Pons (tissue), 1 donor: Measurements from ENCODE around the gene TIGD3.
A peak's percentile ranks its signal among the peaks of the same experiment; 100 is the strongest.

Source experiments
- DNase-seq: peaks from one replicate; pipeline ENCODE4 v3.0.0-alpha.2; 2016; ENCODE audit warnings: low spot score

TIGD3 gene

DNA sequence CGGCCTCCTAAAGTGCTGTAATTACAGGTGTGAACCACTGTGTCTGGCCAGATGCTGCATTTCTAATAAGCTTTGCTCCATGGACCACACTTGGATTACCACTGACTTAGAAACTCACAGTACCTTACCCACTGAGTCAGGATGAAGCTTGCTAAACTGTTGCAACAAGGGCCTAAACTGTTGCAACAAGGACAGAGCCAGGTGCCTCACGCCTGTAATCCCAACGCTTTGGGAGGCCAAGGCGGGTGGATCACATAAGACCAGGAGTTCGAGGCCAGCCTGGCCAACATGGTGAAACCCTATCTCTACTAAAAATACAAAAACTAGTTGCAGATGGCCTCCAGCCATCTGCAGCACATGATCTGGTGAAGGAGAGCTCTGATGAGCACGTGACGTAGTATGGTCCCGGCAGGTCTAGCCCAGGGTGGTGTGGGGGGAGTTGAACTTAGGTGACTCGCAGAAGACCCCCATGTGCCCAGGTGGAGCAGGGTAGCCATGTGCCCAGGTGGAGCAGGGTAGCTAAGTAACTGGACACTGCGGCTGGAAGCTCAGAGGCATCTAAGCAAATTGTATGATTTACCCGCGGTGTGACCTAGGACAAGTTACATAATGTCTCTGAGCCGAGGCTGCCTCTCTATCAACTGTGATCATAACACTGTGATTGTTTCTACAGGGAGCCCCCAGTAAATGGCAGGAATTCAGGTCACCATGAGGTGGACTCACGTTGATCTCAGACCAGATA, 19.5 kb downstream of the TIGD3 start:
- DNase-seq: no peak

DNA sequence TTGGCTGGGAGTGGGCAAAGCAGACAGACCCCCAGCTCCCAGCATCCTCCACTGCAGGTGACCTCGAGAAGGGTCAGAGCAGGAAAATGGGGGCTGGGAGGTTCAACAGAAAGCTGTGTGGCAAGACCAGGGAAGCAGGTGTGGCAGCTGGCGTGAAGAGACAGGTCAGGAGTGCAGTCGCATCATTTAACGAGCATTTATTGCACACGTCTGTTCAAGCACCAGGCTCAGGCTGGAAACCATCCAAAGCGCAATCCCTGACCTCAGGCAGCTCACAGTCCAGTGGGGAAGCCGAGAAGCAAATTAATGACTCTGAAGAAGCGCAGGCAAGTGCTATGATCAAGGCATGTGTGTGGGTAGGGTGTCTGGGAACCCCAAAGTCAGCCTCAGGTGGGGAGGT, 20.5 kb downstream of the TIGD3 start:
- DNase-seq: no peak

DNA sequence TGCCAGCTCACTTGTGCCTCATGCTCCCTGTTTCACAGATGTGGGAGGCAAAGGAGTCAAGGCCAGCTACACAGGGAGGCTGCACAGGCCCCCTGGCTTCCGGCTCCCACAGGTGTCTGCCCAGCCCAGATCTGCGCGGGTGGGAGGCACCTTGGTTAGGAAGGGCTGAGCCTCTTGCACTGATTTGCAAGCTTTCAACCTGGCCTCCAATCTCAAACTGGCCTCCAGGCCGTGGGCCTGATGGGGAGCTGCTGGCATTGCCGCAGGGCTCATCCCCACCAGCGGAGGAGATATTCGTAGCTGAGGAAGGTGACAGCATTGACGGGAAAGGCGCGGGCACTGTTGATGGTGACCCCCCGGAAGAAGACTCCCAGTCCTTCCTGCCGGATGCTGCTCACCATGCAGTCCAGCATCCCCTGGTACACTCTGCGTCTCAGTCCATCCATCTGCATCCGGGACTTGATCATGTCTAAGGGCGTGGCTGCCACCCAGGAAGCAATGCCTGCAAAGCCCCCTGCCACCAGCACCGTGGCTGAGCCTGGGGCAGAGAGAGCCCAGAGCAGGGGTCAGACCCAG, 21.7 kb downstream of the TIGD3 start:
- no peak for DNase-seq

DNA sequence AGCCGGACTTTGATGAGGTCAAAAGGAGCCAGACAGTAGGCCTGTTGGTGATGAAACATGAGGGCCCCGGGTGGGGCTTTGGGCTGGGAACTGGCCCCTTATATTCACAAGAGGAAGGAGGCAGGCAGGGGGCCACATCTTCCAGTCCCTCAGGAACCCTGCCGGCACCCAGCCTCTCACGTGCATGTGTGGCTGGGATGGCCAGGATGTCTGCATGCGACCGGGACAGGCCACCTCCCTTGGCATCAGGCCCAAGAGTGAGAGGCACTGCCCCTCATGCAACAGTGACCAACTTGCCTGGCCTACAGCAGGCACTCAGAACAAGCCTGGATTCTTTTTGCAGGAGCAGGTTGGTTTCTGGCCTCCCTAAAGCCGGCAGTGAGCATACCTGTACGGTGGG, 22.5 kb downstream of the TIGD3 start:
- DNase-seq: no peak

DNA sequence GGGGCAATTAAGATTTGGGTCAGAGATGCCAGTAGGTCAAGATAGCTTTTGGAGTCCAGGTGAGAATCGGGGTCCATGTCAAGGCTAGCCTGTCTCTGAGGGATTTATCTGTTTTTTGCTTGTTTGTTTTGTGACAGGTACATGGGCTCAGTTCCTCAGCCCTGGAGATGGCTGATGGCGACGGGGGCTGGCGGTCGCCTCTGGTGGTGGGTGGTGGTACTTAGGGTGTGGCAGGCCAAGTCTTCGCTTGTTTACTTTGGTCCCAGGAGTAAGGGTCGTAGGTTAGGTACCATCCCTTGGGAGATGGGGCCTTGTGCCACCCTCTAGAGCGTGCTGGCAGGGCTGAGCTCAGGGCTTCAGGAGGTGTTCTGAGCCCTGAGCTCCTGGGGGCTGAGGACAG, 23.2 kb downstream of the TIGD3 start:
- DNase-seq: no peak

DNA sequence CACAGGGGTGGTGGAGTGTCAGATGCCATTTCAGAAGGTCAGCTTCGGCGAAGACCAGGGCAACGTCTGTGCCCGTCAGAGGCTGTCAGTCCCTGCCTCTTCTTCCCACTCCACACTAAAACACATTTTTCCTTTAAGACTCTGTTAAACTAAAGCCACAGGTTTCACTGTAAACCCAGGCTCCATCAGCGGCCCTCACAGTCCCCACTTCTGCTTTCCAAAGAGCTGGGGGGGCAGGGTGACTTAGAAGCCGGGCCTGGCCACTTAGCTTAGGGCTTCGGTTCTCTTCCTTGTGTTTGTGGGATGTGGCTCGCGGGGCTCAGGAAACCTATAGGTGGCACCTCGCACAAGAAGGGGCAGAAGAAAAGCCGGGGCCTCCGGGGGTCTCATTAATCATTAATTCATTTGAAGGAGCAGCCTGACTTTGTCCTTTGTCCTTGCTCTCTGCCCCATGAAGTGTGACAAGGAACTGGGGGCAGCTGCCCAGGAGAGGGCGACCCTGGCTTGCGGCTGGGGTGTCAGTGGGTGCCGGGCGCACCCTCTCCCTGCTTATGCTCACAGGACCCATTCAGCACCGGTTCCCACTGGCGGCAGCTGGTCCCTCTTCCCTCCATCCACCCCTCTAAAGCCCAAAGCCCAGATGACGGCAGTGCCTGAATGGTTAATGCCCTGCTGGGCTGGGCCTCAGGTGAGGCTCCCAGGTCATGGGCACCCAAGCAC, 23.8 kb downstream of the TIGD3 start:
- DNase-seq: peak; percentile 33

DNA sequence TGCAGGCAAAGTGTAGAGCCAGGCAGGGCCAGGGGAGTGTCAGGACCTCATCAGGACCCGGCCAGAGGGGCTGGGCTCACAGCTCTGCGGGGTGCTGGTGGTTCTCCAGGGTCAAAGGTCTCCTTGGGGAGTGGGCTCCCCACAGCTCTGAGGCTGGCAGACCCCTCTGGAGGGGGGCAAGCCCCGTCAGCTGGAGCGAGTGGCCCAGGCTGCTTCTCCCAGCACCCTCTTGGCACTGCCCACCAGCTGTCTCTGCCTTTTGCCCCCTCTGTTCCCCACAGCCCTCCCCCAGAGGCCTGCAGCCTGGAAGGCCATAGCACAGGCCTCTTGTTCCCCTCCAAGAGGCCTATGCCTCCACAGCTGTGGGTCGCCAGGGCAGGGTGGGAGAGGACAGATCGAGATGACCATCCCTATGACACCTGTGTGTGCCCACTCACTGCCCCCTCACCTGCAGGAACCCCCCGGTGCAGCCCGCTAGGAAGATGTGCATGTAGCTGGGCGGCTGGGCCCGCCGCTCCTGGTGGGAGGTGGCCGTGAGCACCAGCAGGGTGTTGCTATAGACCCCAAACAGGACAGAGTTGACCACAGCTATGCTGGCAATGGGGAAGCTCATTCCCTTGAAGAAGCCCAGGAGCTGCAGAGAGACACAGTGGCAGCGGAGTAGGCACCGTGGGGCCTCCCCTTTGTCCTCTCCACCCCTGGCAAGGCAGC, 24.5 kb downstream of the TIGD3 start:
- DNase-seq: no peak

DNA sequence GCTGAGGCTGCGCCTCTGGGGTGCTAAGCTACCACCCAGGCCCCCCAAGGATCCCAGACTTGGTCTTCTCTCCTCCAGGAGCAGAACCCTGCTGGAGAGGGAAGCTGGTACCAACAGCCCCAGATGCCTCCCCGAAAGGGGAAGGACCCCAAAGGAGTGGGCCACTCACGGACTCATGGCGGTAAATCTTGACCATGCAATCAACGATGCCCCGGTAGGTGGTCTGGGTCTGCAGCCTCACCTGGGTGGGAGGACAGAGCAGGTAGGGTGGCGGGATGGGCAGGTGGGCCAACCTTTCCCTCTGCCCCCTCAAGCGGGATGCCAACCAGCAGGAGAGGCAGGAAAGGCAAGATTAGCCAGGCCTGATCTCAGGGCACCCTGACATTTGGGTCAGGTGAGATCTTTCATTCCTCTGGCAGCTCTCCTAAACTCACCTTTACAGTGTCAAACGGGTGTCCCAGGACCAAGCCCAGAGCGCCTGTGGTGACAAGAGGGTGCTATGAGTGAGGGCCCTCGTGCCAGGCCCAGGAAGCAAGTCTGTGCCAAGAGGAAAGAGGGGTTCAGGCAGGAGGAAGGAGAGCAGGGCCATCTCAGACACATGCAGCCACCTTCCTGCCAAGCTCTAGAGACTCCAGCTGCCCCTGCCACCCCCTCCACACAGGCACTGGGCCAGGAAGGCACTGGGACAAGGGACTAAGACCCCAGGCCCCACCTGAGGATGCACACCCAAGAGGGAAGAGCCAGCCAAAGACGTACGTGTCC, 25.3 kb downstream of the TIGD3 start:
- DNase-seq: no peak

DNA sequence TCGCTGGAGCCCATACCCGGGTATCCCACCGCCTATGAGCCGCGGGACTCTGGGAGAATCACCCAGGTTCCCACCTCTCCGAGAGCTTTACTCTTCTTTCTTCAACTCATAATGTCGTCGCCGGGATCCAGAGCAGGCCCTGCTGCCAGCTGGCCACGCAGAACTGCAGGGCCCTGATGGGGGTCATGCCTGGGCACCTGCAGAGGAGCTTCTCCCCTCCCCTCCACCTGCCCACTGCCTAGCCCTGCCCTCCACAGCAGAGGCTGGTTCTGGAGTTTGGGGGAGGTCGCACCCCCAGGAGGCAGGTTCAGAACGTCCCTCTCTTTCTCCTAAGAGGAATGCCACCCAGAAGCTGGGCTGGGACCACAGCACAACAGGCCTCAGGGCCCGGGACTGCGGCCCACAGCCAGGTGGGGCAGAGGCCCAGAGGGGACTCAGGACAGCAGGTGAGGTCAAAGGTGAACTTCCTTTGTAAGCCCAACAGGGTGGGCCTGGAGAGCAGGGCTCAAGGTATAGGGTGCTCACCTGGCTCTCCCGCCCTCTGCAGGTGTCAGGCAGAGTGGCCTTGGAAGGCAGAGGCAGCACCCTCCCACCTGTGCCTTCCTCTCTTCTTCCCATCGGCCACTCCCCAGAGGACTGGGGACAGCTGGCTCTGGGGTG, 26.0 kb downstream of the TIGD3 start:
- DNase-seq: no peak

DNA sequence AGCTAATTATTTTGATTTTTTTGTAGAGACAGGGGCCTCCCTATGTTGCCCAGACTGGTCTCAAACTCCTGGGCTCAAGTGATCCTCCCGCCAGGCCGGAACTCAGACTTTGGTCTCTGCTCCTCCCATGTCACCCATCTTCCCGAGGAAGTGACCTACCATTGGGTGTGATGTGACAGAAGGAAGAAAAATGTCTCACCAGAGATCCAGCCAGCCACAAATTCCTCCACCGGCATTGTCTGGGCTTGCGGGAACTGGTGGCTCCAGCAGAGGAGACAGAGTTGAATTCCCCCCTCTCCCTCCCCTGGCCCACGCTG, 27.1 kb downstream of the TIGD3 start:
- DNase-seq: no peak

DNA sequence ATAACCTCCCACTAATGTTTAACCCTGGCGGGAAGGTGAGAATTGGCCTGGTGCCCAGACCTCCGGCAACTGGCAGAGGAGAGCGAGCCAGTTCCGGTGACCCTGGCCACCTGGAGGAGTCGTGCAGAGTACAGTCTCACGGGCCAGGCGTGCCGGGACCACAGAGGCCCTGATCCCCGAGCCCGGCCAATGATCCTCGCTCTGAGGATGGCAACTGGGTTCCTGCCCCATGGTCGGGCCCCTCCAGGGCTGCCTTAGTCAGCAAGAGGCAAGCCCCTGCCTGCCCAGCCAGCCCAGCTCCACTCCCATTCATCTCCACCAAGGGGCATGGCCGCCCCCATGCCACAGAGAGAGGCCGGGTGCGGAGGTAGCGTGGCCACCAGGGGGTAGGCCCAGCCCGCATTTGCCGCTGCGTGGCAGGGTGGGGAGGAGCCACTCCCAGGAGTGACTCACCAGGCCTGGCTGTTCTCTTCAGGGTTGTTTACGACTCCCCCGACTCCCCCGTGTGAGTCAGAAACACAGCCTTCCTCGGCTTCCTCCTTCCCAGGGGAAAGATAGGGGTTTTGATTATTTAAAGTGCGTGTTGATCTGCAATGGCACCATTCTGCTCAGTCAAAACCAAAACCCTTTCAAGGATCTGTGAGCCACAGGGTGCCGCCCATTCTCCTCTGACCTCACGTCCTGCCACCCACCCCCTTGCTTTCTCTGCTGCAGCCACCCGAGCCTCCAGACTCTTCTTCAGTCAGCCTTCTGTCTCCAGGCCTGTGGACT, 27.7 kb downstream of the TIGD3 start, which contains the start of gene SLC25A45:
Gene SLC25A45 (minus strand): TSS at position 614 of the 771 bp plus-strand sequence. CDS start 695 bp downstream, outside the sequence.
- DNase-seq: peak; percentile 92

DNA sequence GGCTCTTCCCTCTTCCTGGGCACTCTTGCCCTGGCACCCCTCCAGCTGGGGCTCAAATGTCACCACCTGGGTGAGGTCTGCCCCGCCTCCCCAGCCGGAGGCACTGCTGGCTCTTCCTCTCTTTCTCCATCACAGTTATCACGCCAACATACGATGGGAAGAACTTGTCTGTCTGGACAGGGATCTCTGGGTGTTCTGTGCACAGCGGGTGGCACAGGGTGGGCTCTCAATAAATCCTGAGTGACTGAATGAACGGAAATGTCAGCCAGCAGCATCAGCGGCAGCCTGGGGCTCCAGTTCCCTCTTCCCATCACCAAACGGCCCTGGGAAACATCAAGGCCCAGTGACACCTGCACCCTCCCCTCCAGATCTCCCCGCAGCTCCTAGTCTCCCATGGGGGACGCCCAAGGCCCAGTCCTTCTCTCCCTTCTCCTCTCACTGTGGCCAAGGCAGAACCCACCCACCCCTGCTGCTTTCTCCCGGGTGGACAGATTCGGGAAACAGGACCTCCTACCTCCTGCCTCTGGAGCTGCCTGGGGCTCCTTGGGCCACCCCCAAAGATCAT, 28.3 kb downstream of the TIGD3 start:
- DNase-seq: no peak

DNA sequence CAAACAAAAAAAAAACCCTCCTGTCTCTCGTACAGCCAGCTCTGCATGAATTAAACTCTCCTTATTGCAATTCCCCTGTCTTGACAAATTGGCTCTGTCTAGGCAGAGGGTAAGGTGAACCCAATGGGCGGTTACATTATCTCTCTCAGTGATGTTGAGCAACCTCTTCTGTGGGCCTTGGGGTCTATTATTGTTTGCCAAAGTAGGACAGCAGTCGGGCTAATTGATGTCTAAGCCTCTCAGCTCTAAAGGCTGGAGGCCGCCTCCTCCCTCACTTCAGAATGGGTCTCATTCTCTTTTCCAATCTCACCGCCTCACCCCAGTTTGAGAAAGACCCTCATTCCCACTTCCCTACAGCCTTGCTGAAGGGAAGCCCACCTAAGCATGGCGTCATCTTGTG, 29.2 kb downstream of the TIGD3 start:
- no peak for DNase-seq

DNA sequence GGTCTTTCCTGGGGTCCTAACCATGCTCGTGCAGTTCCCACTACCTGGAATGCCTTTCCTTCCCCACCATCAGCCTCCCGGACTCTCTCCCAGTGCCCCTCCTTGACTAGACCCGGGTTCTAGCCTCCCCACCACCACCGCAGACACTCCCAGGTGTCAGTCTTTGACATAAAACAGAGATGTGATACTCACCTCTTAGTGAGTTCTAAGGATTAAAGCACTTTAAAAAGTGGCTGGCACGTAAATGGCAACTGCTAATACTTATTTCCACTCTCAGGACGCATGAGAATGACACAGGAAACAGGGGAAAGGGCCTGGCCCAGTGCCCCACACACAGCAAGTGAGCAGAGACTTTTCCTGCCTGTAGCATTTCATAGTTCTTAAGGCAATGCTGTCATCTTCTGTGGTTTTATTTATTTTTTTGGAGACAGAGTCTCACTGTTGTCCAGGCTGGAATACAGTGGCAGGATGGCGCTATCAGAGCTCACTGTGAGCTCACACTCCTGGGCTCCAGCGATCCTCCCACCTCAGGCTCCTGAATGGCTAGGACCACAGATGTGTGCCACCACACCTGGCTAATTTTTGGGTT, 29.8 kb downstream of the TIGD3 start:
- no peak for DNase-seq

DNA sequence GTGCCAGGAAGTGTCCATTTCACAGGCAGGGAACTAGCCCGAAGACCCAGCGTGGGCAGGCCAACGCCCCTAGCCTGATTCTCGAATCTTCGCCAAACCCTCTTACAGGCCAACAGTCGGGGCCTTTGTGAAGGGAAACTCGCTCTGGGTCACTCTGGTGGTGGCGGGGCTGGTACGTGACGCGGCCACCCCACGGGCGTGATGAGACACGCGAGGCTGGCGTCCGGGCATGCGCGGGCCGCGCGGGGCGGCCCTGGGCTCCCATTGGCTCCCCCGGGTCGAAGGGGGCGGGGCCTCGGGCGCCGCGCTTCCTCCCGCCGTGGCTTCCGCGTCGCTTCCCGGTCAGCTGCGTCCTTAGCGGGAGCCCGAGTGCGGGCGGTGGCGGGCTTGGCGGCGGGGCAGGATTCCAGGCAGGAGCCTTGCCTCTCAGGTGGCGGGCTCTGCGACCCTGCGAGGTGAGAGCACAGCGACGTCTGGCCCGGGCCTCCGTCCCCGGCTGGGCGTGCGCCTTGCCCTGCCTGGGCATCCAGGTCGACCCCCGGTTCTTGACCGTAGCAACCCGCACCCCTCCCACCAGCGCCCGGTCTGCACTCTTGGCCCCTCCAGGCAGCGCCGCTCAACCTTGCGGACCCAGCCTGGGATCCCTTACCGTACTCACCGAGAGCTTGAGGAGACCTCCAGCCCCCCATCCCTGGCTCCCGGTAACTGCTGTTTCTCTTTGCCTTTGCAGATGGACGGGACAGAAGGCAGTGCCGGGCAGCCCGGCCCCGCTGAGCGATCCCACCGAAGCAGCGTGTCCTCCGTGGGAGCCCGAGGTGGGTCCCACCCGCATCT, 32.0 kb downstream of the TIGD3 start, which contains the start of gene FRMD8:
Gene FRMD8 (plus strand): TSS at position 331 of the 834 bp plus-strand sequence. CDS start 400 bp downstream, at position 731.
- peak; percentile 89 for DNase-seq

DNA sequence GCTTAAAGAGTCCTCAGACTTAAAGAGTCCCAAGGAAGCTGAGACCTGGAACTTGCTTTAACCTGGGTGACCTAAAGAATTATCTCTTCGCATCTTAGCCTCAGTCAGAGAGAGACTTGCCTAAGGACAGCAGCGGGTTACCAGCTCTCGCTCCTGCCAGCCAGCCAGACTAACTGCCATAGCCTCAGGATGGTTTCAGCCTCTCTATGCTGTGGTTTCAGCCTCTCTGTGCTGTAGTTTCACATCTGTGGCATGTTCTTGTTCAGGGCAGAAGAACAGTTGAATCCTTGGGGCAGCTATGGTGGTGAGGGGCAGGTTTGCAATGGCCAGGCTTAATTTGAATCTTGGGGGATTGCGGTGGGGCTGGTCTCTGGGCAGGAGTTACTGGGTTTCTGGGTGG, 34.2 kb downstream of the TIGD3 start:
- DNase-seq: no peak

DNA sequence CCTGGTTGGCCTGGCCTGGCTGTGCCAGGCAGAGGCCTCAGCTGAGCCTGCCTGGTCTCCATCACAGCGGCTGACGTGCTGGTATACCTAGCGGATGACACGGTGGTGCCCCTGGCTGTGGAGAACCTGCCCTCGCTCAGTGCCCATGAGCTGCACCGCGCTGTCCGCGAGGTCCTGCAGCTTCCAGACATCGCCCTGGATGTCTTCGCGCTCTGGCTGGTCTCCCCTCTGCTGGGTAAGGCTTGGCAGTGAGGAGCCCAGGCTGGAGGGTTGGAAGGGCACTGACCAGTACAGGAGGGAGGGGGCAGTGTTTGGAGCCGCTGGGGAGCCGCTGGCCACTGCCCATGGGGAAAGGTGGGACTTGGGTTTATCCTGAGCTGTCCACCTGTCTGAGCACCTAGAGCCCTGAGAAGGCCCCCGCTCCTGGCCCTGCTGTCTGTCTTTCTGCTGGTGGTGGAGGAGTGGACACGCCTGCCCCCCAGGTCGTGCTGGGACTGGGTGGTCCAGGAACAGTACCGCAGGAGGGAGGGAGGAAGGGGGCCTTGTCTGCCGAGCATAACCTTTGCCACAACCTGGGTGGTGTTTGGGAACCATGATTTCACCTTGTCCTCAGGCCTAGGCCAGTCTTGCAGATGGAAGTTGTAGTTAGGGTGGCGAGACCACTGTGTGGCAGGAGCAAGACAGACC, 34.9 kb downstream of the TIGD3 start:
- DNase-seq: no peak
